Ishikawa (cell line): ENCODE data around the gene ZBTB40.

ENCODE experiments used
- FOXM1 ChIP-seq: IDR thresholded peaks from 2 replicates; pipeline ENCODE4 v1.6.1; 2012; ENCODE audit warnings: low read depth, borderline replicate concordance
- TAF1 ChIP-seq: IDR thresholded peaks from 2 replicates; pipeline ENCODE4 v1.6.1; 2012; ENCODE audit warnings: low read depth, mild to moderate bottlenecking

GRCh38 chr1:22414244-22414751 lies 37.4 kb upstream of the ZBTB40 start:
- no peak for TF ChIP-seq TAF1
- no peak for TF ChIP-seq FOXM1
